ENCODE data around the gene SYTL5.

The SYTL5 gene

DNA sequence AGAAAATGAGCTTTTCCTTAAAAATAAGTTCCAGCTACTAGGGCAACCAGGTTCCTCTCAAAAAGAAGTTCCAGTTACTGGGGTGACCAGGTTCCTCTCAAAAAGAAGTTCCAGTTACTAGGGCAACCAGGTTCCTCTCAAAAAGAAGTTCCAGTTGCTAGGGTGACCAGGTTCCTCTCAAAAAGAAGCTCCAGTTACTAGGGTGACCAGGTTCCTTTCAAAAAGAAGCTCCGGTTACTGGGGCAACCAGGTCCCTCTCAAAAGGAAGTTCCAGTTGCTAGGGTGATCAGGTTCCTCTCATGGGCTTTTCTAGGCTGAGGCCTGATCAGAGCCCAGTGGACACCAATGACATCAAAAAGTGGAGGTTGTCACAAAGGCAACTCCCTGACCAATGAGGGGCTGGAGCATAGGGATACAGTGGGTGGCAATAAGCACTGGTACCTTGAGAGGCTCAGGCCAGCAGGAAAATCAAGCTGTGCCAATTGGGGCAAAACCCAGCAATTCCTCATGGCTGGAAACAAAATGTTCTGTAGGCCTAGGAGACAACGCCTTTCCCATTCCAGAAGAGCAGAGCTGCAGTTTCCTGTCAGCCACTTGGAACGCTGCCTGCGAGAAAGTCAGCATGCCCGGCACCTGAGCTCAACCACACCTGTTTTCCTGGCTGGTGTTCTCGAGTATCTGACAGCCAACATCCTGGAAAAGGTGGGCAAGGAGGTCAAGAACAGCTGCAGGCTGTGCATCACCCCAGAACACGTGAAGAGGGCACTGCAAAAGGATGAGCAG, 12.3 kb upstream of the SYTL5 start:
- no peak overlapping the region for H3K27ac ChIP-seq (ENCODE audit: low read depth, low read length)
- H3K27me3 ChIP-seq (ENCODE audit: control insufficient read depth, insufficient read depth, low read length): peaks cover 5% of the 10 kb centered on the region
- H3K36me3 ChIP-seq (ENCODE audit: control insufficient read depth, insufficient read depth, low read length): no peaks in the 10 kb centered on the region
- no peak overlapping the region for H3K9ac ChIP-seq (ENCODE audit: low read length)
- no peak overlapping the region for H3K4me3 ChIP-seq (ENCODE audit: low read length)
- H3K4me1 ChIP-seq (ENCODE audit: control insufficient read depth, insufficient read depth, low read length): no peaks in the 10 kb centered on the region

GRCh38 chrX:37995428-37995827, 10.9 kb upstream of the SYTL5 start:
- Histone ChIP-seq H3K4me3 (ENCODE audit: low read length) (no peak overlapping the region), H3K27me3 (ENCODE audit: control insufficient read depth, insufficient read depth, low read length) (peaks cover 5% of the 10 kb centered on the region), H3K36me3 (ENCODE audit: control insufficient read depth, insufficient read depth, low read length) (no peaks in the 10 kb centered on the region), H3K9ac (ENCODE audit: low read length) (no peak overlapping the region), H3K4me1 (ENCODE audit: control insufficient read depth, insufficient read depth, low read length) (no peaks in the 10 kb centered on the region), H3K27ac (ENCODE audit: low read depth, low read length) (no peak overlapping the region)

GRCh38 chrX:37997096-37997495, 9.3 kb upstream of the SYTL5 start:
- no peak overlapping the region for H3K27ac ChIP-seq (ENCODE audit: low read depth, low read length)
- H3K36me3 ChIP-seq (ENCODE audit: control insufficient read depth, insufficient read depth, low read length): no peaks in the 10 kb centered on the region
- H3K4me3 ChIP-seq (ENCODE audit: low read length): no peak overlapping the region
- no peak overlapping the region for H3K9ac ChIP-seq (ENCODE audit: low read length)
- H3K27me3 ChIP-seq (ENCODE audit: control insufficient read depth, insufficient read depth, low read length): no peaks in the 10 kb centered on the region
- H3K4me1 ChIP-seq (ENCODE audit: control insufficient read depth, insufficient read depth, low read length): no peaks in the 10 kb centered on the region

DNA sequence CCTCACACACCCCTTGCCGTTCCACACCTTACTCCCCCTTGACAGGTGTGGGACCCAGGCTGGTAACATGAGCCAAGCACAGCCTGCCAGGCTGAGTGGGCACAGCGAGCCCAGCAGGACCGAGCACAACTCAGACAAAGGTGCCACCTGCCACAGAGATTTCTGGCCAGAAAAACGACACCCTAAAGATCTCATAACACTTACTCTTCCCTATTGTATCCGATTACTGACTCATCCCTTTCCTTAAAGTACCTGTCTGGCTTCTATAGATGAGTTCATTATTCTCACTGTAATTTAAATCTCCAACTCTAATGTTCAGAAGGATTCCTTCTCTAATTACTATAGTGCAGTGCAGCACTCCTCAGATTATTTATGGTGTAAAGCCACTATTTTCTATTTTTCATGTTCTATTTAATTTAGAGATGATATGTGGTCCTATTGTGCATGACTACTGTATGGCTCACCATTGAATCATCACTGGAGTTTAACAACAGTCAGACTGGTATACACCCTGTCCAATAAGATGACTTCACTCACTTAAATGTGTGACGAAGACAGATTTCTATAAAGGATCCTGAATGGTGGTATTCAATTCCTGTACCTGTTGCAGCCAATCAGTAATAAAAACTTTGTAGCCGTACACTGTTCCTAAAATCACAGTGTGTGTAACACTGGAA, 7.6 kb upstream of the SYTL5 start:
- no peaks in the 10 kb centered on the region for H3K36me3 ChIP-seq (ENCODE audit: control insufficient read depth, insufficient read depth, low read length)
- H3K27ac ChIP-seq (ENCODE audit: low read depth, low read length): no peak overlapping the region
- no peaks in the 10 kb centered on the region for H3K27me3 ChIP-seq (ENCODE audit: control insufficient read depth, insufficient read depth, low read length)
- no peak overlapping the region for H3K9ac ChIP-seq (ENCODE audit: low read length)
- H3K4me1 ChIP-seq (ENCODE audit: control insufficient read depth, insufficient read depth, low read length): no peaks in the 10 kb centered on the region
- H3K4me3 ChIP-seq (ENCODE audit: low read length): no peak overlapping the region

DNA sequence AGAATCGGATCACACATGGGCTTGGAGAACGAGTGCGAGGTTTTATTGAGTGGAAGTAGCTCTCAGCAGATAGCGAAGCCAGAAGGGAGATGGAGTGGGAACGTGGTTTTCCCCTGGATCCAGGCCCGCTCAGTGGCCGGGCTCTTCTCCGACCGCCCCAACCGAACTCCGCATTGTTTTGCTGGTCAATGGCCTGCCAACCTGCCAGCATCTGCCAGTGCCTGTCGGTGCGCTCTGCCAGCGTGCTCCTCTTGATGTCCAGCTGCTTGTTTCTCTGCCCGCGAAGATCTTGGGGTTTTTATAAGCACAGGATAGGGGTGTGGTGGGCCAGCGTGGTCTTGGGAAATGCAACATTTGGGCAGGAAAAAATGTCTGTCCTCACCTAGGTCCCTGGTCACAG, 5.6 kb upstream of the SYTL5 start:
- no peak overlapping the region for H3K4me3 ChIP-seq (ENCODE audit: low read length)
- no peak overlapping the region for H3K27ac ChIP-seq (ENCODE audit: low read depth, low read length)
- H3K27me3 ChIP-seq (ENCODE audit: control insufficient read depth, insufficient read depth, low read length): no peaks in the 10 kb centered on the region
- H3K4me1 ChIP-seq (ENCODE audit: control insufficient read depth, insufficient read depth, low read length): no peaks in the 10 kb centered on the region
- H3K9ac ChIP-seq (ENCODE audit: low read length): no peak overlapping the region
- H3K36me3 ChIP-seq (ENCODE audit: control insufficient read depth, insufficient read depth, low read length): no peaks in the 10 kb centered on the region

GRCh38 chrX:38004046-38004445, 2.3 kb upstream of the SYTL5 start:
- H3K9ac ChIP-seq (ENCODE audit: low read length): no peak overlapping the region
- no peak overlapping the region for H3K27ac ChIP-seq (ENCODE audit: low read depth, low read length)
- H3K27me3 ChIP-seq (ENCODE audit: control insufficient read depth, insufficient read depth, low read length): no peaks in the 10 kb centered on the region
- no peaks in the 10 kb centered on the region for H3K4me1 ChIP-seq (ENCODE audit: control insufficient read depth, insufficient read depth, low read length)
- no peaks in the 10 kb centered on the region for H3K36me3 ChIP-seq (ENCODE audit: control insufficient read depth, insufficient read depth, low read length)
- H3K4me3 ChIP-seq (ENCODE audit: low read length): no peak overlapping the region

DNA sequence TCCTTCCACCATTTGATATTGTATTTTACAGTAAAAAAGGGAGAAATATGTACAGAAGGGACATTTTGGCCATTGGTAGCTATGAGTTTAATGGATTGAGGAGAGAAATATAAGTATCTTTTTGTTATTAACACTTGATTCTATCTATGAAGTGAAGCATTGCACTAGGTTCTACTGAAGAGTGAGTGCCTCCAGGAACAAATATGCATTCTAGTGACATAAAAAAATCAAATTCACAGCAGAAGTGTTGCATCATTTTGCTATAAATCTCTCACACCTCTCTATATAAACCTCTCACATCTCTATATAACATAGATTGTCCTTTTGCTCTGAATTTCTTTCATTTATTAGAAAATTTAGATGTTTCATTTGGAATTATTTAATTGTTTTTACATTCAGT, 425 bp downstream of the SYTL5 start:
- Histone ChIP-seq H3K9ac (ENCODE audit: low read length) (no peak overlapping the region), H3K4me1 (ENCODE audit: control insufficient read depth, insufficient read depth, low read length) (no peaks in the 10 kb centered on the region), H3K27me3 (ENCODE audit: control insufficient read depth, insufficient read depth, low read length) (no peaks in the 10 kb centered on the region), H3K36me3 (ENCODE audit: control insufficient read depth, insufficient read depth, low read length) (no peaks in the 10 kb centered on the region), H3K27ac (ENCODE audit: low read depth, low read length) (no peak overlapping the region), H3K4me3 (ENCODE audit: low read length) (no peak overlapping the region)

GRCh38 chrX:38008658-38009057, 2.3 kb downstream of the SYTL5 start:
- Histone ChIP-seq H3K4me3 (ENCODE audit: low read length) (no peak overlapping the region), H3K9ac (ENCODE audit: low read length) (no peak overlapping the region), H3K27me3 (ENCODE audit: control insufficient read depth, insufficient read depth, low read length) (no peaks in the 10 kb centered on the region)

GRCh38 chrX:38009641-38010040, 3.3 kb downstream of the SYTL5 start:
- H3K36me3 ChIP-seq (ENCODE audit: control insufficient read depth, insufficient read depth, low read length): no peaks in the 10 kb centered on the region
- H3K4me1 ChIP-seq (ENCODE audit: control insufficient read depth, insufficient read depth, low read length): no peaks in the 10 kb centered on the region
- no peaks in the 10 kb centered on the region for H3K27me3 ChIP-seq (ENCODE audit: control insufficient read depth, insufficient read depth, low read length)
- no peak overlapping the region for H3K9ac ChIP-seq (ENCODE audit: low read length)
- H3K4me3 ChIP-seq (ENCODE audit: low read length): no peak overlapping the region
- H3K27ac ChIP-seq (ENCODE audit: low read depth, low read length): no peak overlapping the region

More at GRCh38 chrX:38008658-38009057, 2.3 kb downstream of the SYTL5 start:
- no peaks in the 10 kb centered on the region for H3K36me3 ChIP-seq (ENCODE audit: control insufficient read depth, insufficient read depth, low read length)
- no peaks in the 10 kb centered on the region for H3K4me1 ChIP-seq (ENCODE audit: control insufficient read depth, insufficient read depth, low read length)
- H3K27ac ChIP-seq (ENCODE audit: low read depth, low read length): no peak overlapping the region

DNA sequence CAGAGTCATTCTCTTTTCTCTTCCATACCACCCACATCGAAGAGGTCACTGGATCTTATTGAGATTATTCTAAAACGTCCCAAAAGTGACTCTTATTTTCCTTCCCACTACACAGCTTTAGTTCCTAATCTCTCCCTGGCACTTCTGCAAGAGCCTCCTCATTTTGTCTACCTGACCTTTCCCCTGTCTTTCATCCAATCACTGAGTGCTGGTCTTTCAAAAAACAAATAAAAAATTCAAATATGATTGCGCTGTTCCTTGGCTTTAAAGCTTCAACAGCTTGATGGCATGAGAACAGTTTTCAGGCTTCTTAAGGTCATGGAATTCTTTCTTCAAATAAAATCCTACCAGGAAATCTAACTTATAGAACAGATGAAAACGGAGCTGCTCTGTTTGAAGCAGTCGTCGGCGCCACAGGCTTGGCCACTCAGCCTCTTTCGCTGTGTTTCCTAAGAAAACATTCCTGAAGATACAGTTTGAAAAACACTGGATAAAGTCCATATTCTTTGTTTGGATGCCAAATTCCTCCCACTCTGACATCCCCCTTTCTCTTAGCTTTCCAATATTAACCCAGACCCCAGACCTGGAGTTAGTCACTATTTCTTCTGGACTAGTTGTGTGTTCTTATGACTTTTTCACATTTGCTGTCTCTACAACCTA, 12.5 kb downstream of the SYTL5 start:
- Histone ChIP-seq H3K27ac (ENCODE audit: low read depth, low read length) (no peak overlapping the region), H3K9ac (ENCODE audit: low read length) (no peak overlapping the region), H3K36me3 (ENCODE audit: control insufficient read depth, insufficient read depth, low read length) (no peaks in the 10 kb centered on the region), H3K4me1 (ENCODE audit: control insufficient read depth, insufficient read depth, low read length) (no peaks in the 10 kb centered on the region), H3K27me3 (ENCODE audit: control insufficient read depth, insufficient read depth, low read length) (no peaks in the 10 kb centered on the region), H3K4me3 (ENCODE audit: low read length) (no peak overlapping the region)

GRCh38 chrX:38028300-38028699, 21.9 kb downstream of the SYTL5 start:
- Histone ChIP-seq H3K27ac (ENCODE audit: low read depth, low read length) (no peak overlapping the region), H3K4me1 (ENCODE audit: control insufficient read depth, insufficient read depth, low read length) (no peaks in the 10 kb centered on the region), H3K27me3 (ENCODE audit: control insufficient read depth, insufficient read depth, low read length) (no peaks in the 10 kb centered on the region), H3K9ac (ENCODE audit: low read length) (no peak overlapping the region), H3K4me3 (ENCODE audit: low read length) (no peak overlapping the region), H3K36me3 (ENCODE audit: control insufficient read depth, insufficient read depth, low read length) (no peaks in the 10 kb centered on the region)

DNA sequence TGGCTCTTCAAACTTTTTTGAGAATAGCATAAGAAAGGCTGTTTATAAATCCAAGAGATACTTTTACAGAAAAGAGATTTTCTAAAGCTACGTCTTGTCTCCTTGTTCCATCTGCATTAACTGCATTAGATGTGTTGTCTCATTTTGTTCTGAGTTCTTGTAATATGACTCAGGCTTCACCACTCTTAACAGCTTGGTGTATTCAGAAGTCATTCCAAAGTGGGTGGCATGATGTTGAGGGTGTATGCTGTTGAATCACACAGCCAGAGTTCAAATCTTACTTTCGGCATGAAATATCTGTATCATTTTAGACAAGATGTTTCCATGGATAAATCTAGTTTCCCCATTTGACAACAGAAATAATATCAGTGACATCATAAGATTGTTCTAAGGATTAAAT, 30.1 kb downstream of the SYTL5 start:
- H3K36me3 ChIP-seq (ENCODE audit: control insufficient read depth, insufficient read depth, low read length): no peaks in the 10 kb centered on the region
- H3K4me3 ChIP-seq (ENCODE audit: low read length): no peak overlapping the region
- H3K9ac ChIP-seq (ENCODE audit: low read length): no peak overlapping the region
- H3K27ac ChIP-seq (ENCODE audit: low read depth, low read length): no peak overlapping the region
- no peaks in the 10 kb centered on the region for H3K27me3 ChIP-seq (ENCODE audit: control insufficient read depth, insufficient read depth, low read length)
- no peaks in the 10 kb centered on the region for H3K4me1 ChIP-seq (ENCODE audit: control insufficient read depth, insufficient read depth, low read length)
